Liver (tissue), 3 donors: ENCODE measurements around the gene SLC25A21.

Source experiments
- FOXA1 ChIP-seq: IDR thresholded peaks from 2 replicates; pipeline ENCODE4 v1.6.1; 2016; ENCODE audit warnings: antibody characterized with exemption
- TF ChIP-seq, protein P1 (sequence below): IDR thresholded peaks from 2 replicates; pipeline ENCODE4 v1.6.1; 2016; ENCODE audit warnings: antibody characterized with exemption
- TF ChIP-seq, protein P2 (sequence below): fragments of 150-350 bp; IDR thresholded peaks from 2 replicates; pipeline ENCODE4 v1.5.1; 2017; ENCODE audit warnings: improper control_type of control experiment, low read depth, low read length; ENCODE audit not compliant: missing input control
- donor health status: healthy.
- donor health status: healthy.

DNA sequence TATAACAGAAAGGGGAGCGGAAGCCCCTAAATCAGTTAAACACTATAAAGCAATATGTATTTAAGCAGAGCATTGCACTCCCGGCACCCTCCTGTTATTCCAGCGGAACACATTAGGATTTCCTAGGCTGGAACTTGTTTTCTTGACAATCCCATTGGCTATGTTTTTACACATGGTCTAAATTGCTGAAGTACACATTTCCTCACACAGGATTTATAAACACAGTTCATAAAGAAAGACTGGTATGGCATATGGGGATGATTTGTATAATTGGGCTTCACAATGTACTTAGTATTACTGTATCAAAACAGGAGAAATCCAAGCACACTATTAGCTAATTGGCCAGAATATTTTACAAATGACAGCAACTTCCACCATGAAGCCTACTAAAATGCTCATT lies 487.5 kb downstream of the SLC25A21 start:
- TF ChIP-seq, protein P1, sequence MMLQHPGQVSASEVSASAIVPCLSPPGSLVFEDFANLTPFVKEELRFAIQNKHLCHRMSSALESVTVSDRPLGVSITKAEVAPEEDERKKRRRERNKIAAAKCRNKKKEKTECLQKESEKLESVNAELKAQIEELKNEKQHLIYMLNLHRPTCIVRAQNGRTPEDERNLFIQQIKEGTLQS: no peak
- TF ChIP-seq, protein P2, sequence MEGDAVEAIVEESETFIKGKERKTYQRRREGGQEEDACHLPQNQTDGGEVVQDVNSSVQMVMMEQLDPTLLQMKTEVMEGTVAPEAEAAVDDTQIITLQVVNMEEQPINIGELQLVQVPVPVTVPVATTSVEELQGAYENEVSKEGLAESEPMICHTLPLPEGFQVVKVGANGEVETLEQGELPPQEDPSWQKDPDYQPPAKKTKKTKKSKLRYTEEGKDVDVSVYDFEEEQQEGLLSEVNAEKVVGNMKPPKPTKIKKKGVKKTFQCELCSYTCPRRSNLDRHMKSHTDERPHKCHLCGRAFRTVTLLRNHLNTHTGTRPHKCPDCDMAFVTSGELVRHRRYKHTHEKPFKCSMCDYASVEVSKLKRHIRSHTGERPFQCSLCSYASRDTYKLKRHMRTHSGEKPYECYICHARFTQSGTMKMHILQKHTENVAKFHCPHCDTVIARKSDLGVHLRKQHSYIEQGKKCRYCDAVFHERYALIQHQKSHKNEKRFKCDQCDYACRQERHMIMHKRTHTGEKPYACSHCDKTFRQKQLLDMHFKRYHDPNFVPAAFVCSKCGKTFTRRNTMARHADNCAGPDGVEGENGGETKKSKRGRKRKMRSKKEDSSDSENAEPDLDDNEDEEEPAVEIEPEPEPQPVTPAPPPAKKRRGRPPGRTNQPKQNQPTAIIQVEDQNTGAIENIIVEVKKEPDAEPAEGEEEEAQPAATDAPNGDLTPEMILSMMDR: no peak
- no peak for TF ChIP-seq FOXA1
